GM18526 (cell line): ENCODE results near the gene PIK3C2A.

Experiments
- POLR2A ChIP-seq: IDR thresholded peaks from 3 replicates; pipeline ENCODE4 v1.6.1; 2011; ENCODE audit not compliant: insufficient read length; ENCODE audit errors: extremely low read depth

PIK3C2A gene

DNA sequence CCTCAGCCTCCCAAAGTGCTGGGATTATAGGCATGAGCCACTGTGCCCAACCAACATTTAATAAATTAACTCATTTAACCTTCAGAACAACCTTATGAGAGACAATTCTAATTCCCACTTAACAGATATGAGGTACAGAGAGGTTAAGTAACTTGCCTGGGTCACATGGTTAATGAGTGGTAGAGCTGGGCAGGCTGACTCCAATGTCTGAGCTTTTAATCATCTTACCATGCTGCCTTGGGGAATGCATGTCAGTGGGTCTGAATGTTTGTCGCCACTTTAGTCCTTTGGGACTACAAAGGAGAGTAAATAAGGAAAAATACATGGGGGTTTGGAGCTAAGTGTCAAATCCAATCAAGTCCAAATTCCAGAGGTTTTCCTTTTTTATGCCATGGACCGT is 11.2 kb upstream of the PIK3C2A start:
- TF ChIP-seq POLR2A = no peak

DNA sequence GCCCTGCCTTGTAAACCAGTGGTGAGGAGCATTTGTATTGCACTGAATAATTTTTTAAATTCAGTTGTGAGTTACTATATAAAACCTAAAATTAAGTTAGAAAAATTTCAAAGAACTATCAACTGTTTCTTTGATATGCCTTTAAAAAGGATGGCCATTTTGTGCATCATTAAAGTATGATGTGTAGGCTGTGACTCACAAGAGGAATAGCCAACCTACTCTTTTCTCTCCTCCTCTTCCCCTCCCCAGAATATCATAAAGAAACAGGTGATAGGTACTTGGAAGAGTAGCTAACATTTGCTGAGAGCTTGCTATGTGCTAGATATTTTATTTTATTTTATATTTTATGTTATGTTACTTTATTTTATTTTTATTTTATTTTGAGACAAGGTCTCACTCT is 10.6 kb upstream of the PIK3C2A start:
- no peak for TF ChIP-seq POLR2A

DNA sequence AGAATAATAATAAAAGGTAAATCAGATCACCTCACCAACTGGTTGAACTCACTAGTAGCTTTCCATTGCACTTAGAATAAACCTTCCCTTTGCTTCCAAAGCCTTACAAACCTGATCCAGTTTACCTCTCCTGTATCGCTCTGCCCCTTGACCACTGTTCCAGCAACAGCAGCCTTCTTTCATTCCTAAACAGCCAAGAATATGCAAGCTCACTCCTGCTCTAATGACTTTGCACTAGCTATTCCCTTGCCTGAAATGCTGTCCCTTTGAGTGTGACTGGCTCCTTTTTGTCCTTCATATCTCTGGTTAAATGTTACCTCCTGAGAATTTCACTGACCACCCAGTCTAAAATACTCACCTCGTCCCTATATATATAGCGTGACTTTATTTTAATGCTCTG is 9.6 kb upstream of the PIK3C2A start:
- no peak for TF ChIP-seq POLR2A

DNA sequence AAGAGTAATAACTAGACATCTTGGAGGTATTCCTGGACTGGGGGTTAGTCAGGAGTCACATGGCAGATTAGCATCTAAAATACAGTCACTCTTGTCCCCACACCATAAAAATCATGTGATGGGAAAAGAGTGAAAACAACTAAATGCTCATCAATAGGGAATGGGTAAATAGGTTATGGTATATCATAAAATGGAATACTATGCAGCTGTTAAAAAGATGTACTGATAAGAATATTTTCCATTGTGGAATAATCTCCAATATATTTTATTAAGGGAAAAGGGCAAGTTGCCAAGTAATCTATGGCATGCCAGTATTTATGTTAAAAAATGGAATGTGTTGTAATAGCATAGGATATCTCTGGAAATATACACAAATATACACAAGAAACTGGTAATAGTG is 6.6 kb upstream of the PIK3C2A start:
- no peak for TF ChIP-seq POLR2A

DNA sequence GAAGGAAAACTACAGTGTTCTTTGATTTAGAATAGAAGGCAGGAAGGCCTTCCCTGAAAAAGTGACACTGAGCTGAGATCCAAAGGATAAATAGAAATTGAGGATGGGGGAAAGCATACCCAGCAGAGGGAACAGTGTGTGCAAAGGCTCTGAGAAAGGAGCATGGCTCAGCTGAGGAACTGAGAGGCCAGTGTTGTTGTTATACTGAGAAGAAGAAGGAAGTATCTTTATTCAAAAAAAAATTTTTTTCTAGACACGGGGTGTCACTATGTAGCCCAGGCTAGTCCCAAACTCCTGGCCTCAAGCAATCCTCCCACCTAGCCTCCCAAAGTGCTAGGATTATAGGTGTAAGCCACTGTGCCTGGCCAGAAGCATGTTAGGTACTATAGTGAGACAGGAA is 3.5 kb upstream of the PIK3C2A start:
- TF ChIP-seq POLR2A = no peak

DNA sequence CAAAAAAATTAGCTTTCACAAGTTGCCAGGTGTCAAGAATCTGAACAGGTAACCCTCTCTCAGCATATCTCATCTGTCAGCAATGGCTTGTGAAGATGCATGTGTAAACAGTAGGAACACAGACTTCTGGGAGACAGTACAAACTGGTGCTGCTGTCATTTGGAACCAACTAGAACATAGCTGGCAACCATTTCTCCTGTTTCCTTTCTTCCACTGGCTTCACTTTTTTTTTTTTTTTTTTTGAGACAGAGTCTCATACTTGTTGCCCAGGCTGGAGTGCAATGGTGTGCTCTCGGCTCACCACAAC is 2.1 kb upstream of the PIK3C2A start:
- TF ChIP-seq POLR2A = no peak

DNA sequence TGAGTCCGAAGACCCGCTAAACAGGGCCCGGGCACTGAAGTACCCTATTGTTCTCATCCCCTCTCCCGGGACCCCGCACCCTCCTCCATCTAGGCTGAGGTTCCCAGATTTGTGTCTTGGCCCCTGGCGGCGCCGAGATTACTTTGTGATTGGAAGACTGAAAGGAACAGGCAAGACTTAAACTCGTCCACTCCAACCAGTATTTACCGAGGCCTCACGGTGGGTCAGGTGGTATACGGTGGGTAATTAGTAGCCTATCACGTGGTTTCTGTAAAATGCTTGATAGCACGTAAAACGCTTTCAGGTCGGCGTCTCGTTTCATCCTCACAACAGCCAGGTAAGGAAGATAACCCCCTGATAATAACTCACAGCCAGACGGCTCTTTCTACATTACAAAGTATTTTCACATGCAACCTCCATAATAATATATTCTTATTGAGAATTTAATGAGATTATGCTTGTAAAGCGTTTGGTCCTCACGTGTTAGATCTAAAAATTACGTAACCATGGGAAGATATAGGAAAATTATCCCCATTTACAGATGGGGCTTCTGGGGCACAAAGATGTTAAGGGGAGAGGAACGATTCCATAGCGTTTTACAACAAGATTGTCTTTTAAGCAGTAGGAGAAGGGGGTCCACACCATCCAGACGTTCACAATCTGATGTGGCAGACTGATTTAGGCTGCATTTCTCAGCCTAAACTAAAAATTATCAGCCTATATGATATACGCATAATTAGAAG is 642 bp upstream of the PIK3C2A start:
- TF ChIP-seq POLR2A = no peak

DNA sequence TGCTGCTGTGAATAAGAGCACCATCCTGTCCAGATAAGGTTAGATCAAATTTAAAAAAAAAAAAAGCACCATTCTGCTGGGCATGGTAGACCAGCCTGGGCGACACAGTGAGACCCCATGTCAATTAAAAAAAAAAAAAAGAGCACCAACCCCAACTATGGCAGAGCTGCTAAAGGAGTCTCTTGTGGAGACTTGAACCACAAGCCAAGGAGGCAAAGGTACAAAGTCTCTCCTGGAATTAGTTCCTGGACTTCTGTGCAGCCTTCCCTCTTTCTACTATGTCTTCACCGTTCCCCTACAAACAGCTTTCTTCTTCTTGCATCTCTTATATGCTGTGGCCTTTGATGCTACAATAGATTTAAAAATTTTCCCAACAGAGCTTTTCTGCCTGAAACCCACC is 1.3 kb downstream of the PIK3C2A start:
- no peak for TF ChIP-seq POLR2A

DNA sequence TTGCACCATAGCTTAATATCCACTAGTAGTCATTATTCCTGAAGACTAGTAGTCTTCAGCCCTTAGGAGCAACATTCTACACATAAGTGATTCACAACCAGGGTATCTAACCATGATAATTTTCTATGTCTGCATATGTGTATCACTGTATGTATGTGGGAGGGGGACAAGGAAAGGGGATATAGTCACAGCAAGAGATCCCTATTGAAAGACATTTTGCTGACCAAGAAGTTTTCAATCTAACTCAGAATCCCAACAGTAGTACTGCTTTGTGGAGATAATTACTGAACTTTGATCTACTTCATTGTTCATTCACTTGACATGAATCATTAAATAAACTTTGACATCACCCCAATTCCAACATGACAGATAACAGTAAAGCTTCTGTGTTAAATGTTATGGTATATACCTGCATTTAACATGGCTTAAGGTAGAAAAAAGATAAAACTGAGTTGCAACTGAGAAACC is 10.3 kb downstream of the PIK3C2A start:
- no peak for TF ChIP-seq POLR2A

DNA sequence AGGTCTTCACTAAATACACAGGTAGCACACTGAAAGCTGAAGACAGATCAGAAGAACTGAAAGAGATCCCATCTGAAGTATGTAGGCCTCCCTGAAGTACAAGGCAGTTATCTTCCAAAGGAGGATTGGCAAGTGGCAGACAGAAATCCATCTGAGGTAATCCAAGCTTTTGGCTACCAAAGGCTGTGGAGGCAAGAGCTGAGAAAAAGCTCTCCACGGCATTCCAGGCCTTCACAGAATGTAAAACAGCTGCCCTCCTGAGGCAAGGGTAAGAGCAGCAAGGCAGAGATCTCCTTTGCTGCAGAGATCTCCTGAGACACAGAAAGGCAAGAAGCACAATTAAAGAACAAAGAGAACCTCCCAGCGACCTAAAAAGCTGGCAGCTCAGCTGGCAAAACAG is 19.1 kb downstream of the PIK3C2A start:
- no peak for TF ChIP-seq POLR2A

DNA sequence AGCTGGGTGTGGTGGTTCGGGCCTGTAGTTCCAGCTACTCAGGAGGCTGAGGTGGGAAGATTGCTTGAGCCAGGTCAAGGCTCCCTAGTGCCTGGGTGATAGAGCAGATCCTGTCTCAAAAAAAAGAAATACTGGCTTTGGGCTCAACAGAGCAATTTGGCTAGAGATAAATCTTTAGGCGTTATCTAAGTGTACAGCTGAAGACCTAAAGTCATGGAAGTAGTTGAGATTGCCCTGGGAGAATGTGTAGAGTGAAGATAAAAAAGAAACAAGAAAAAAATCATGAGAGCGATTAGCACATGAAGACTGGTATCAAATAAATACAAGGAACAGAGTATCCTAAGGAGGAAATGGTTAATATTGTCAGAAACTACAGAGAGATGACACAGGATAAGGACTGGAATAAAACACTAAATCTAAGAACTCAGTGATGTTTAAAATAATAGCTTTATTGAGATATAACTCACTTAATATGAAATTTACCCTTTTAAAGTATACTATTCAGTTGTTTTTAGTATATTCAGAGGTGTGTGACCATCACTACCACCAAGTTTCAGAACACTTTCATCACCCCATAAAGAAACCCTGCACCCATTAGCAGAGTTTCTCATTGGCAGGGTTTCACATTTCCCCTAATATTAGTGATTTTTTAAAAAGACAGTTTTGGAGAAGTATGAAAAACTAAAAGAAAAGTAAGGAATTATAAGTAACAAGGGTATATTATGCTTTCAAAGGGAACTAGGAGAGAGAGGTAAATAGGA is 20.7 kb downstream of the PIK3C2A start:
- TF ChIP-seq POLR2A = no peak

DNA sequence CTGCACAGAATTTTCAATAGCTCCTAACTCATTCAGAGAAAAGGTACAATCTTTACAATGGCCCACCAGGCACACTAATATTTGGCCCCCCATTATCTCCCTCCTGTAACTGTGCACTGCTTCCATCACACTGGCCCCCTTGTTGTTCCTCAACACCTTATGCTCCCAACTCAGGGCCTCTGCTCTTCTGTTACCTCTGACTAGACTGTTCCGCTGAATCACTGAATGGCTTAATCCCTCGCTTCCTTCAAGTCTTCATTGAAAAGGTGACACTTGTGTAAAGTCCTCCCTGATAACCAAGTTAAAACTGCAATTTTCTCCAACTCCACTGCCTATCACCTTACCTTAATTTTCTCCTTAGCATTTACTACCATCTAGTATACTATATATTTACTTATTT is 21.8 kb downstream of the PIK3C2A start:
- no peak for TF ChIP-seq POLR2A

DNA sequence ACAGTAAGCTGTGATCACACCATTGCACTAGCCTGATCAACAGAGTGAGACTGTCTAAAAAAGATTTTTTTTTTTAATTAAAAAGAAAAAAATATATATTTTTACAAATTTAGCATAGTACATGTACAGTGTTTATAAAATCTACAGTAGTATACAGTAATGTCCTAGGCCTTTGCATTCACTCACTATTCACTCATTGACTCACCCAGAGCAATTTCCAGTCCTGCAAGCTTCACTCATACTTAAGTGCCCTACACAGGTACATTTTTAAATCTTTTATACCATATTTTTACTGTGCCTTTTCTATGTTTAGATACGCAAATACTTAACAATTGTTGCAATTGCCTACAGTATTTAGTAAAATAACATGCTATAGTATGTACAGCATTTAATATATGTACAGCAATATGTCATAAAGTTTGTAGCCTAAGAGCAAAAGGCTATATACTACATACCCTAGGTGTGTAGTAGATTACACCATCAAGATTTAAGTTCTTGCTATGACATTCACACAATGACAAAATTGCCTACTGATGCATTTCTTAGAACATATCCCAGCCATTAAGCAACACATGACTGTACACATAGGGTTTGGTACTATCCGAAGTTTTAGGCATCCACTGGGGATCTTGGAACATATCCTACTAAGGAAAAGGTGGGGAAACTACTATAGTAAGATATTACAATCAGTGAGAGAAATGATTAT is 22.8 kb downstream of the PIK3C2A start:
- TF ChIP-seq POLR2A = no peak

DNA sequence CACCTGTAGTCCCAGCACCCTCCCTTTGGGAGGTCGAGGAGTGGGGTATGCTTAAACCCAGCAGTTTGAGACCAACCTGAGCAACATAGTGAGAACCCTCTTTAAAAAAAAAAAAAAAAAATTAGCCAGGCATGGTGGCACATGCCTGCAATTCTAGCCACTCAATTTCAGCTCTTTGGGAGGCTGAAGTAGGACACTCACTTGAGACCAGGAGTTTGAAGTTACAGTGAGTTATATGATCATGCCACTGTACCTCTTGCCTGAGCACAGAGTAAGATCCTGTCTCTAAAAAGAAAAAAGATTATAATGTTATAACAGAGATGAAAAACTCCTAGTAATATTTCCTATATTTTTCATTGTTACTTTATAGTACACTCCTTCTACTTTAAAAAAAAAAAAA is 23.9 kb downstream of the PIK3C2A start:
- no peak for TF ChIP-seq POLR2A

DNA sequence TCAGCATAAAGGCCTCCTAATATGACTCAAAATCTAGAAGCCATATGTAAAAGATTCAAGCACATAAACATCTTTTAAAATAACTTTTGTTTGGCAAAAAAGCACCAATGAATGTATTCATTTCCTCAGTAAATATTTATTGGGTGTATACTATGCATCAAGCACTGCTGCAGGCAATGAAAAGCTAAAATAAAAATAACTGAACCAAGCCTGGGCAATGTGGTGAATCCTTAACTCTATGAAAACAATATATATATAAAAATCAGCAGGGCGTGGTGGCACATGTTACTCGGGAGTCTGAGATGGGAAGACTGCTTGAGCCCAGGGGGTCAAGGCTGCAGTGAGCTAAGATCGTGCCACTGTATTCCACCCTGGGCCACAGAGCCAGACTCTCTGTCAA is 27.8 kb downstream of the PIK3C2A start:
- TF ChIP-seq POLR2A = no peak

DNA sequence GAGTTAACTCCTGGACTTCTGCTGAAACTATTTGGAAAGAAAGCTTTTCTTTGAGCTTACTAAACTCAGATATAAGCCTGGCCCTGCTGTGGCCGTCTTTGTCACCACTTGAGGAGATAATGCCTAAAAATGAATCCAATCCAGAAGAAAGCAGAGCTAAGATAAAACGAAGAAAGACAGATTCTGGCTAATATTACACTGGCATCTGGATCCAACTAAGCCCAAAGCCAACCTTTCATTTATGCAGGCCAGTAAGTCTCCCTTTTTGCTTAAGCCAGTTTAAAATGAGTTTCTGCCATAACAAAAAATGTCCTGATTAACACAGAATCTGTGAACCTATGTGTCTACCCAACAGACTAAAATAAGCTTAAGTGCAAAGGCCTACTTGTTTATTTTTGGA is 34.5 kb downstream of the PIK3C2A start:
- TF ChIP-seq POLR2A = no peak
